H1 (cell line): ENCODE measurements around the gene ZC3H18. TPM values are rescaled to one million over a fixed set of nuclear protein-coding genes. Genes with fewer than 3 reads are reported as not detected.

Source experiments
- CTCF ChIA-PET: fragments of 300-600 bp; sonication (Branson Sonifier 250); formaldehyde crosslinking; loops from one replicate; lab custom pipeline; 2021; ENCODE audit not compliant: partially characterized antibody; lab: Charles Lee
- POLR2A ChIA-PET: fragments of 300-600 bp; sonication (Branson Sonifier 250); formaldehyde crosslinking; loops from one replicate; lab custom pipeline; 2021; ENCODE audit warnings: inconsistent platforms; ENCODE audit not compliant: partially characterized antibody; lab: Charles Lee
- DNase-seq, 2 experiments: peaks; one replicate each; pipeline versions ENCODE4 v3.0.0 to v3.0.0-alpha.2; 2010 to 2022; ENCODE audit warnings: low spot score in 2 of 2, low read depth in 1 of 2, mixed read lengths in 1 of 2
- FAIRE-seq: peaks from 2 replicates; lab custom pipeline; 2011; peaks lifted over from hg19 to GRCh38; lab: Jason Lieb, UNC
- H2AFZ ChIP-seq: 2 replicates; pipeline ENCODE4 v1.8.1; 2012; ENCODE audit warnings: low read length, inconsistent platforms
- H2AK5ac ChIP-seq: 2 replicates; pipeline ENCODE4 v1.6.1; 2013; ENCODE audit warnings: low read depth, low read length
- H2BK120ac ChIP-seq: replicated peaks from 2 replicates; pipeline ENCODE3; 2013; ENCODE audit warnings: low read depth, low read length, inconsistent platforms
- H2BK12ac ChIP-seq: 2 replicates; pipeline ENCODE4 v1.6.1; 2013; ENCODE audit warnings: low read depth, low read length
- H2BK15ac ChIP-seq: 2 replicates; pipeline ENCODE4 v1.6.1; 2013; ENCODE audit warnings: low read length
- H2BK20ac ChIP-seq: 2 replicates; pipeline ENCODE4 v1.6.1; 2013; ENCODE audit warnings: low read length
- H2BK5ac ChIP-seq: 2 replicates; pipeline ENCODE4 v1.6.1; 2013; ENCODE audit warnings: low read depth, low read length
- H3K14ac ChIP-seq: 2 replicates; pipeline ENCODE4 v1.6.1; 2013; ENCODE audit warnings: inconsistent platforms; ENCODE audit not compliant: insufficient read length
- H3K18ac ChIP-seq: 2 replicates; pipeline ENCODE4 v1.6.1; 2013; ENCODE audit warnings: low read length; ENCODE audit errors: extremely low read depth
- H3K23ac ChIP-seq: 2 replicates; pipeline ENCODE4 v1.6.1; 2013; ENCODE audit warnings: inconsistent platforms; ENCODE audit not compliant: insufficient read length
- H3K23me2 ChIP-seq: 2 replicates; pipeline ENCODE4 v1.6.1; 2013; ENCODE audit warnings: low read depth, low read length
- H3K27ac ChIP-seq: 2 replicates; pipeline ENCODE4 v1.6.1; 2011; ENCODE audit warnings: low read depth, low read length, inconsistent platforms
- H3K27me3 ChIP-seq, 4 experiments: replicated peaks in 1 of 4; 1 replicate in 1 of 4; 2 replicates in 3 of 4; pipeline versions ENCODE4 v1.6.1 to v1.8.1; 2011 to 2013; ENCODE audit warnings: low read length in 3 of 4, mild to moderate bottlenecking in 3 of 4, inconsistent platforms in 2 of 4, mixed read lengths in 2 of 4, moderate library complexity in 1 of 4; ENCODE audit not compliant: control insufficient read depth in 3 of 4, insufficient read depth in 3 of 4; ENCODE audit errors: extremely low read depth in 1 of 4
- H3K36me3 ChIP-seq, 4 experiments: 2 replicates each; pipeline versions ENCODE4 v1.6.1 to v1.8.1; 2011 to 2013; ENCODE audit warnings: mild to moderate bottlenecking in 4 of 4, low read length in 3 of 4, moderate library complexity in 2 of 4, control low read depth in 1 of 4, inconsistent platforms in 1 of 4; ENCODE audit not compliant: insufficient read depth in 4 of 4, control insufficient read depth in 2 of 4
- H3K4ac ChIP-seq: replicated peaks from 2 replicates; pipeline ENCODE3; 2013; ENCODE audit warnings: low read length, low read depth, mixed read lengths, inconsistent platforms; ENCODE audit not compliant: insufficient read length
- H3K4me1 ChIP-seq, 4 experiments: replicated peaks in 1 of 4; 1 replicate in 1 of 4; 2 replicates in 3 of 4; pipeline versions ENCODE4 v1.6.1 to v1.8.1; 2011 to 2013; ENCODE audit warnings: low read length in 3 of 4, inconsistent platforms in 2 of 4, mixed read lengths in 1 of 4; ENCODE audit not compliant: insufficient read depth in 4 of 4, control insufficient read depth in 3 of 4
- H3K4me2 ChIP-seq, 2 experiments: 2 replicates each; pipeline versions ENCODE4 v1.6.1 to v1.8.1; 2011 to 2013; ENCODE audit warnings: low read depth in 2 of 2, low read length in 2 of 2, control low read depth in 1 of 2, inconsistent platforms in 1 of 2, mild to moderate bottlenecking in 1 of 2; ENCODE audit not compliant: insufficient read depth in 1 of 2
- H3K4me3 ChIP-seq, 4 experiments: fragments of 200-600, 300-600 bp in 1 of 4; sonication (generic), shearing (Covaris generic), sonication (Bioruptor Twin) in 1 of 4; 2 replicates each; pipeline versions ENCODE4 v1.5.1 to v1.8.1; 2011 to 2016; ENCODE audit warnings: low read length in 4 of 4, low read depth in 3 of 4, control low read depth in 2 of 4, inconsistent platforms in 2 of 4, mild to moderate bottlenecking in 2 of 4, mixed read lengths in 1 of 4, moderate library complexity in 1 of 4; ENCODE audit not compliant: insufficient read depth in 2 of 4; ENCODE audit errors: extremely low read depth in 1 of 4
- H3K56ac ChIP-seq: replicated peaks from 2 replicates; pipeline ENCODE3; 2013; ENCODE audit warnings: low read depth, mild to moderate bottlenecking, mixed read lengths, low read length, inconsistent platforms; ENCODE audit not compliant: insufficient read length
- H3K79me1 ChIP-seq: 2 replicates; pipeline ENCODE4 v1.6.1; 2013; ENCODE audit warnings: low read depth, low read length, control low read depth
- H3K79me2 ChIP-seq, 2 experiments: 2 replicates each; pipeline versions ENCODE4 v1.6.1 to v1.8.1; 2012 to 2013; ENCODE audit warnings: low read length in 2 of 2, mild to moderate bottlenecking in 2 of 2, inconsistent platforms in 1 of 2; ENCODE audit not compliant: insufficient read depth in 2 of 2, control insufficient read depth in 1 of 2
- H3K9ac ChIP-seq, 4 experiments: replicated peaks in 1 of 4; 1 replicate in 1 of 4; 2 replicates in 3 of 4; pipeline versions ENCODE4 v1.6.1 to v1.8.1; 2011 to 2013; ENCODE audit warnings: low read depth in 3 of 4, low read length in 3 of 4, control low read depth in 2 of 4, mild to moderate bottlenecking in 2 of 4, moderate library complexity in 2 of 4, inconsistent platforms in 1 of 4; ENCODE audit errors: extremely low read depth in 1 of 4
- H3K9me3 ChIP-seq, 2 experiments: 2 replicates each; pipeline versions ENCODE4 v1.6.1 to v1.8.1; 2012 to 2013; ENCODE audit warnings: mild to moderate bottlenecking in 2 of 2, moderate library complexity in 2 of 2, control low read depth in 1 of 2, inconsistent platforms in 1 of 2, low read depth in 1 of 2, low read length in 1 of 2, mixed read lengths in 1 of 2; ENCODE audit not compliant: insufficient read depth in 2 of 2
- H4K20me1 ChIP-seq, 2 experiments: replicated peaks in 1 of 2; 2 replicates each; pipeline versions ENCODE3 to v1.8.1; 2011 to 2013; ENCODE audit warnings: inconsistent platforms in 2 of 2, low read length in 2 of 2, mild to moderate bottlenecking in 1 of 2; ENCODE audit not compliant: insufficient read depth in 2 of 2, control insufficient read depth in 1 of 2
- H4K5ac ChIP-seq: 2 replicates; pipeline ENCODE4 v1.6.1; 2013; ENCODE audit warnings: low read length, low read depth, mixed read lengths, inconsistent platforms; ENCODE audit not compliant: insufficient read length
- H4K8ac ChIP-seq: 2 replicates; pipeline ENCODE4 v1.8.0; 2013; ENCODE audit warnings: mild to moderate bottlenecking, moderate library complexity, low read length, inconsistent platforms; ENCODE audit not compliant: insufficient read depth; ENCODE audit errors: extremely low read depth
- H4K91ac ChIP-seq: replicated peaks from 2 replicates; pipeline ENCODE3; 2013; ENCODE audit warnings: low read length, mixed read lengths, inconsistent platforms; ENCODE audit not compliant: insufficient read length
- HDAC2 ChIP-seq, 2 experiments: fragments of 300-600 bp in 1 of 2; sonication (generic) in 1 of 2; IDR thresholded peaks; 2 replicates each; pipeline ENCODE4 v1.6.1; 2011 to 2012; ENCODE audit warnings: low read depth in 2 of 2, low read length in 2 of 2, mild to moderate bottlenecking in 2 of 2, moderate library complexity in 2 of 2, borderline replicate concordance in 1 of 2, inconsistent platforms in 1 of 2
- PHF8 ChIP-seq: fragments of 200-600 bp; sonication (generic); conservative IDR thresholded peaks from 2 replicates; pipeline ENCODE4 v1.7.1; 2012; ENCODE audit warnings: low read depth, mild to moderate bottlenecking, inconsistent platforms, low read length, moderate library complexity
- RBBP5 ChIP-seq: IDR thresholded peaks from 2 replicates; pipeline ENCODE4 v1.7.1; 2012; ENCODE audit warnings: low read depth, mild to moderate bottlenecking, inconsistent platforms, low read length, moderate library complexity, borderline replicate concordance
- SP2 ChIP-seq: IDR thresholded peaks from 2 replicates; pipeline ENCODE4 v1.6.1; 2012; ENCODE audit warnings: mild to moderate bottlenecking, low read length, inconsistent platforms
- SRF ChIP-seq: IDR thresholded peaks from 2 replicates; pipeline ENCODE4 v1.6.1; 2011; ENCODE audit warnings: mild to moderate bottlenecking, low read depth, low read length, moderate library complexity
- TAF7 ChIP-seq: optimal IDR thresholded peaks from 2 replicates; pipeline ENCODE3; 2011; ENCODE audit warnings: low read depth, mild to moderate bottlenecking, inconsistent platforms, low read length, moderate library complexity, borderline replicate concordance
- ZNF274 ChIP-seq: IDR thresholded peaks from 2 replicates; pipeline ENCODE4 v1.7.0; 2012; ENCODE audit warnings: low read length, borderline replicate concordance; ENCODE audit errors: extremely low read depth
- WGBS, 2 experiments: shearing (Covaris generic) in 1 of 2; methylation state at CpG; one replicate each; pipeline versions ENCODE4 v1.1.6 to v1.1.7; 2013 to 2015; ENCODE audit warnings: low lambda C conversion rate in 2 of 2, mixed read lengths in 2 of 2, inconsistent platforms in 1 of 2, low coverage in 1 of 2, missing lambda C conversion rate in 1 of 2; ENCODE audit not compliant: insufficient replicate concordance in 2 of 2, insufficient coverage in 1 of 2, insufficient read length in 1 of 2; ENCODE audit errors: extremely low coverage in 1 of 2, missing lambda C conversion rate in 1 of 2; 5-methylcytosine and 5-hydroxymethylcytosine counted together
- polyA plus RNA-seq, 7 experiments: library from polyadenylated mRNA; depleted of rRNA in 3 of 7; stranded (reverse) in 5 of 7; unstranded in 2 of 7; fragments of >200 nt in 5 of 7; fragments of 200-250 nt in 2 of 7; gene quantifications; 1 replicate in 5 of 7; 2 replicates in 1 of 7; 4 replicates in 1 of 7; pipeline versions ENCODE4 v1.2.1 to v1.2.3, GENCODE V29; 2011 to 2013; ENCODE audit warnings: missing spikeins in 2 of 7, mixed read lengths in 2 of 7
- total RNA-seq: library from RNA; stranded (reverse); fragmentation: NEBNext Ultra II Directional; extraction: Animal tissue kit (Norgen Biotek cat#: 25700); gene quantifications from 2 replicates; pipeline ENCODE4 v1.2.1, GENCODE V29; 2021

Gene ZC3H18
- total and polyA plus RNA-seq, 2 of the 8 experiments (the other 6 are each of a cell fraction or from before 2014, with no cell fraction given) = 12.1 to 73.2 TPM

GRCh38 chr16:88622866-88623265 is 52.7 kb downstream of the ZC3H18 start:
- Histone ChIP-seq H3K4me2 (no peak overlapping the region), H3K9ac (no peak overlapping the region), H2BK20ac (no peak overlapping the region), H3K23ac (no peak overlapping the region), H3K9me3 (no peaks in the 10 kb centered on the region), H2BK15ac (no peak overlapping the region), H2BK120ac (no peak overlapping the region), H2AK5ac (no peak overlapping the region), H2BK12ac (no peak overlapping the region), H4K5ac (no peak overlapping the region), H2AFZ (no peak overlapping the region), H3K27ac (no peak overlapping the region), H3K56ac (no peak overlapping the region), H4K20me1 (peaks cover 12 to 19% of the 10 kb centered on the region in 2 experiments), H3K23me2 (no peaks in the 10 kb centered on the region), H4K8ac (no peak overlapping the region; the same call in 1 of the 2 replicates), H2BK5ac (no peak overlapping the region), H3K79me2 (peaks cover 0 to 9% of the 10 kb centered on the region in 2 experiments; a peak in 1 of 4 replicates), H3K4ac (no peak overlapping the region), H3K79me1 (peaks cover 9% of the 10 kb centered on the region; the same call in 1 of the 2 replicates), H3K18ac (no peak overlapping the region), H3K4me3 (no peak overlapping the region), H3K4me1 (no peaks in the 10 kb centered on the region; a peak in 1 of 7 replicates), H4K91ac (no peak overlapping the region), H3K27me3 (no peaks in the 10 kb centered on the region), H3K14ac (no peak overlapping the region), H3K36me3 (peaks cover 16 to 35% (median 25%) of the 10 kb centered on the region in 4 experiments)
- TF ChIP-seq SRF = no peak
- TF ChIP-seq TAF7 = no peak
- no peak for TF ChIP-seq ZNF274
- no peak for TF ChIP-seq HDAC2 (IDR thresholded peaks at IDR 0.05; ENCODE audit: borderline replicate concordance in 1 of 2, low read depth in 2 of 2, low read length in 2 of 2)
- no peak for TF ChIP-seq PHF8
- no peak for TF ChIP-seq SP2
- no peak for TF ChIP-seq RBBP5
- CTCF ChIA-PET = interaction anchor here (0.6 to 11.2 kb wide), 3 partner anchors 10 to 69 kb away, joined by 3 to 89 read pairs (median 3); no protein-coding TSS in a partner anchor
- WGBS, 2 experiments = 96% methylated on average over 28 of the region's 29 CpGs; no CpG with 5 or more reads in 1 of the 2 experiments
- no peak for FAIRE-seq
- DNase-seq = no peak
- POLR2A ChIA-PET = interaction anchor here (1.0 to 1.7 kb wide), 2 partner anchors 10 to 71 kb away, joined by 3 to 6 read pairs; no protein-coding TSS in a partner anchor
